ENCODE data around the gene EIF5A. TPM values are rescaled to one million over a fixed set of nuclear protein-coding genes. Genes with fewer than 3 reads are reported as not detected.
A peak's percentile ranks its signal among the peaks of the same experiment; 100 is the strongest.

The EIF5A gene
- 295 TPM for total RNA-seq
- long read RNA-seq, transcript EIF5A-202 (6 exons, 1,511 nt) = major isoform, 300 of 363 reads
- long read RNA-seq, partial matches to known transcripts = 47 of 363 reads
- long read RNA-seq, other reads (novel, unspliced or antisense) = 7 of 363 reads

DNA sequence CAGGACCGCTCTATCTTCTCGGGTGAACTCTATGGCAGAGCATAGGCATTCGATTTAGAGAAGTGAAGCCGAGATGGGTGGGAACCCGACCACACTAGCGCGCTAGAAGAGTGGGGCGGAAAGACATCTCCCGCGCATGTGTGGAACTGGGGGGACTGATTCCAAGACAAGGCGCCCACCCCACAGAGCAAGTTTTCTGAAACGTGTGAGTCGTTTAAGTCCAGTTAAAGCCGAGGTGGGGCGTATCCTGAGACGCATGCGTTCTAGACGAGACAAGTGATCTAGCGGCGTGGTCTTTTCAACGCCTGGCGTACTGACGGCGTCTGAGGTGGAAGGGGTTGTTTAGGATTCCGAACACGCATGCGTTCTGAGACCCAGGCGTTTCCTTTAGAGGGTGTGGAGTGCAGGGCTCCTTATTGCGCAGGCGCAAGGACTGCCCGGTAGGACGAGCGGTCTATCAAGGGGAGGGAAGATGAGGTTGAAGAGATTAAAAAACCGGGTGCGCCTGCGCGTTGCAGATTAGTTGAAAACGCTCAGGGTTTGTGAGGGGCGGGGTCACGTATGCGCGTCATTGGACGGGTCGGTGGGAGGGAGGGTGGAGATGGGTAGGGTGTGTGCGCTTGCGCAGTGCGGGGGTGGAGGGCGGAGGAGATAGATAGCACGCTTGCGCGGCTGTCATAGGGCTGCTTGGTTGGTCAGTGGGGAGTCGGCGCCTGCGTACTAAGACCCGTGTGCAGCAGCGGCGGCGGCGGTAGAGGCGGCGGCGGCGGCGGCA, at the start of gene EIF5A:
Gene EIF5A (plus strand): TSS at position 718 of the 775 bp plus-strand sequence. CDS start 2,008 bp downstream, outside the sequence.
- ATAC-seq (ENCODE audit: poor library complexity) (peak; percentile 93), DNase-seq (peak; percentile 100)
- intact Hi-C loops (cut with DNase I) = no loop called here

DNA sequence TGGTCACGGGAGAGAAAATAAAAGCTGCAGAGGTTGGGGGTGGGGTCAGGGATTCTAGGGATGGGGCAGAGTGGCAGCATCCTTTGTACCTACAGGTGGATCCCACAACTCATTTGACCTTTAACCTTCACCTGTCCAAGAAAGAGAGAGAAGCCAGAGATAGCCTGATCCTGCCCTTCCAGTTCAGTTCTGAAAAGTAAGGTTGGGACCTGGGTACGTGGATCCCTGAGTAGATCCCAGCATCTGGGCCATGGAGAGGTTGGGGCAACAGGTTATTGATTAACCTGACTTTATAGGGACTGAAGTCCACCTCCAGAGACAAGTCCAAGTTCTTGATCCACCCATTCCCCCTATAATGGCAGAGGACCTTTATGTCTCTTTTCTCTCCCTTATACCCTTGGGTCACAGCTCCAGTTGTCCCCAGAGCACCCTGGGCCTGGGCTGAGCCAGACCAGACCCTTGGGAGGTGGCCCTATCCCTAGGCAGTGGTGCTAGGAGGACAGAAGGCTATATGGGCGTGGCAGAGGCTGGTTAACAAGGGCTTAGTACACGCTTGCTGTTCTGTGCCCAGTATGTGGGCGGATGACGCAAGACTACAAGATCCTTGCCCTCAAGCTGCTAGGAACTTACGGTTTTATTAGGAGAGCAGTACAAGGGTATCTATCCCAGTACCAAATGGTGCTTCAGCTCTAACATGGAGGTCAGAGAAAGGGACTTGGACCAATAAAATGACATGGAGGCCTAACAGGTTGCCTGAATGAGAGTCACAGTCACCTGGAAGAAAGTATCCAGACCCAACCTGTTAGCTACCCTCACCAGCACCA, 48.5 kb upstream of the EIF5A start:
- no peak for DNase-seq
- no peak for ATAC-seq (ENCODE audit: poor library complexity)
- intact Hi-C loops (cut with DNase I) = no loop called here

DNA sequence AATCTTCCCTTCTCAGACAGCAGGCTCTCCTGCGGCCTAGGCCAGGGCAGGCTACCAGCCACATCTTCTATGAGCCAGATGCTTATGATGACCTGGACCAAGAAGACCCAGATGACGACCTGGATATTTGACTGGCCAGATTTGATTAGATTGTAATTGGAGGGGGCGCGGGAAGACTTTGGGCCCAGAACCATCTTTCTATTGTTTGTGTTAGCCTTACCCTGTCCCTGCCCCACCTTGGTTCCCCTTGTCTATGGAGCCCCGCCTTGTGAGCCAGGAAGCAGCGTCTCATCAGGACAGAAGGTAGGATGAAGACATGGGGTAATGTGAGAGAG, 47.9 kb upstream of the EIF5A start:
- intact Hi-C loops (cut with DNase I) = no loop called here
- no peak for DNase-seq
- ATAC-seq (ENCODE audit: poor library complexity) = no peak

DNA sequence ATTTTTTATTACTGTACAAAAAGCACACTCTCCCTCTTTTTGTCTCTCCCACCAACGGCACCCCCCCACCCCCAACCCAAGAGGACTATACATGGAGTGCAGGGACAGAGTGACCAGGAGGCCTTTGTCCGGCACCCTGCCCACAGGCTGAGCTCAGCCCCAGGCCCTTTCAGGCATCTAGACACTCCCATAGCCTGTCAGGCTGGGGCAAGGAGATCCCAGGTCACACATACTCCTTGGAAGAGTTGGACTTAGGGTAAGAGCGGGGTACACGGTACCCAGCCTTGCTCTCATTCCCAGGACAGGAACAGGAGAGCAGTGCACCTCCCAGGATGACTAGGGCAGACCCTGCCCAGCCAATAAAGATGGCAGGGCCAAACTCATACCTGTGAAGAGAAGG, 47.3 kb upstream of the EIF5A start:
- ATAC-seq (ENCODE audit: poor library complexity) (no peak), DNase-seq (peak; percentile 13)
- intact Hi-C loops (cut with DNase I) = no loop called here

DNA sequence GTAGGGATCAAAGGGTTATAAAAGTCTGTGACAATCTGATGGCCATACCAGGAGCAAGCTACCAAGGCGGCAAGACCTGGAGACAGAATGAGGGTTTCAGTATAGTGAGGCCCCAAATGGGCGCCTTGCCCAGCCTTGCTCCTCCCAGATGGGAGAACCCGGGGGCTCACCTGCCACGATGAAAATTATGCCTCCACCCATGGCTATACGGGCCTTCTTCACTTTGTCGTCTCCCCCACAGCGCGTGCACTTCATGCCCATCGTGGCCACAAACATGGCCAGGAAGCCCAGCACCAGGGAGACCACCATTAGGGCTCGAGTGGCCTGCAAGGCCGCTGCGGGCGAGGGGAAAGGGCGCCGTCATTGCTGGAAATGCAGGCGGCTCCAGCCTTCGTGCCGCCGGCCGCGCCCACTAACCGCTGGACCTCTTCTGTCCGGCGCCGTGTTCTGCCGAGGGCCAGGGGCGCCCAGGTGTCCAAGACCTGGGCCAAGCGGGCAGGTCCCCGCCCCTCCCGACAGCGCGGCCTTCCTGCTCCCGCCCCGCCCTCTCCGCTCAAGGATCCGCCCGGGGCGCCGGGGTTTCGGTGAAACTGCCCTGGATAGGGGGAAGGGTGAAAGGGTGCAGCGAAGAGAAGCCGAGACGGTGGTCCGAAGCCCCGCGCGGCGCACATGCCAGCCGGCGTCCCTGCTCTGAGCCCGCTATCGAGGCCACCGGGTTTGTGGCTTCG, 46.6 kb upstream of the EIF5A start:
- peak; percentile 67 for ATAC-seq (ENCODE audit: poor library complexity)
- DNase-seq = peak; percentile 36
- intact Hi-C loops (cut with DNase I) = no loop called here

DNA sequence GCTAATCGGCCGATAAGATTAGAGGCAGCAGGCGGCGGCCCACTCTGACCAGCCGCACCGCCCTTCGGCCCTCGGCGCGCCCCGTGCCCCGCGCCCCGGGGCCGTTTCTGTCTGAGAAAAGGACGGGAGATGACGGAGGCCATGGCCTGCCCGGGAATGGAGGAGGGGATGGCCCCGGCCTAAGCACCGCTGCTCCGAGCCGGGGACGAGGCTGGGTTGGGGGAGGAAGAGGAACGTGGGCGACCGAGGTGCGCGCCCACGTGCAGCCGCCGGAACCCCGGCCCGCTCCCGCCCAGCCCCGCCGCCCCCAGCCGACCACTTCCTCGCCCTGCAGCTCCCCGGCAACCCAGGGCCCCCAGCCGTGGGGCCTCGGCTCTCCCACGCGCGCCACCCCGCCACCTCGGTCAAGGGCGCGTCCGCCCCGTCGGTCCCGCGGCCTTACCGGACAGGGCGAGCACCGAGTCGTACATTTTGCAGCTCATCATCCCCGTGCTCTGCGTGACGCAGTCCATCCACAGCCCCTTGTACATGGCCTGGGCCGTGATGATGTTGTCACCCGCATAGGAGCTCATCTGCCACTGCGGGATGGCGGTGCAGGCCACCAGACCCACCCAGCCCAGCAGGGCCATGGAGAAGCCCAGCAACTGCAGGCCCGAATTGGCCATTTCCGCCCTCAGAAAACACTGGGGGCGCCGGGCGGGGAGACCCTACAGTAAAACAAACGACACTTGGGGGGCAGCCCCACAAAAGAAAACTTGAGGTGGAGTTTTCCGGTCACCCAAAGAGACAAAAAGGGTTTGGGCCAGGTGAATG, 45.8 kb upstream of the EIF5A start:
- DNase-seq (peak; percentile 31), ATAC-seq (ENCODE audit: poor library complexity) (peak; percentile 35)
- intact Hi-C loops (cut with DNase I) = no loop called here

DNA sequence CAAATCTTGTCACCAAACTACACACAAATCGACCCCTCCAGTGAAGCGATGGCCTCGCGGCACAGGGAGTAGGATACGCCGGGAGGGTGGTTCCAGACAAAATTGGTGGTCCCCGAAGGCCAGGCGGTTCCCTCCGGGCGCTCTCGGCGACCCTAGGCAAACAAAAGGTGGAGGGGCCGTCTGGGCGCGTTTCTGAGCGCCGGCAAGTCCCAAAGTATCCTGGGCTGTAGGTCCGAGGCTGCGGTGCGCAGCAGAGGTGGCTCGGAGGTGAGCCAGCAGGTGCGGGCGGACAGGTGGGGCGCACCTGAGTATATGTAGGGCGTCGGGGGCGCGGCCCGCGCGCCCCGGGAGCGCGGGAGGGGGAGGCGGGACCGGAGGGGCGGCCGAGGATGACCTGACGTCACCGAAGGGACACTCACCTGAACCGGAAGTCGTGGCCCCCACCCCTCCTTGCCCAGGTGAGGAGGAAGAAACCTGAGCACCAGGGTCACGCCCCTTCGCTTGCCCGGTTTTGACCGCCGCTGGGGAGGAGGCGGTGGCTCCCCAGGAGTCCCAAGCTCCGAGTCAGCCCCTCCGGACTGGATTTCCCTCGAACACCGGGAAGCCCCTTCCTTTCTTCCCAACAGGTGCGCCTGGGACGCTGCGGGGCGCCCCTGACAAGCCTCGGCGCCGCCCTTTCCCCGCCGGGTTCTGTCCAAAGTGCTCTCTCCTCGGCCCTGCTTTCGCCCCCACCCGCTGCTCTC, 45.1 kb upstream of the EIF5A start, which contains the start of gene CLDN7:
Gene CLDN7 (minus strand): TSS at position 287 of the 743 bp plus-strand sequence. CDS start 435 bp downstream, outside the sequence.
- peak; percentile 39 for DNase-seq
- no peak for ATAC-seq (ENCODE audit: poor library complexity)
- intact Hi-C loops (cut with DNase I) = no loop called here

DNA sequence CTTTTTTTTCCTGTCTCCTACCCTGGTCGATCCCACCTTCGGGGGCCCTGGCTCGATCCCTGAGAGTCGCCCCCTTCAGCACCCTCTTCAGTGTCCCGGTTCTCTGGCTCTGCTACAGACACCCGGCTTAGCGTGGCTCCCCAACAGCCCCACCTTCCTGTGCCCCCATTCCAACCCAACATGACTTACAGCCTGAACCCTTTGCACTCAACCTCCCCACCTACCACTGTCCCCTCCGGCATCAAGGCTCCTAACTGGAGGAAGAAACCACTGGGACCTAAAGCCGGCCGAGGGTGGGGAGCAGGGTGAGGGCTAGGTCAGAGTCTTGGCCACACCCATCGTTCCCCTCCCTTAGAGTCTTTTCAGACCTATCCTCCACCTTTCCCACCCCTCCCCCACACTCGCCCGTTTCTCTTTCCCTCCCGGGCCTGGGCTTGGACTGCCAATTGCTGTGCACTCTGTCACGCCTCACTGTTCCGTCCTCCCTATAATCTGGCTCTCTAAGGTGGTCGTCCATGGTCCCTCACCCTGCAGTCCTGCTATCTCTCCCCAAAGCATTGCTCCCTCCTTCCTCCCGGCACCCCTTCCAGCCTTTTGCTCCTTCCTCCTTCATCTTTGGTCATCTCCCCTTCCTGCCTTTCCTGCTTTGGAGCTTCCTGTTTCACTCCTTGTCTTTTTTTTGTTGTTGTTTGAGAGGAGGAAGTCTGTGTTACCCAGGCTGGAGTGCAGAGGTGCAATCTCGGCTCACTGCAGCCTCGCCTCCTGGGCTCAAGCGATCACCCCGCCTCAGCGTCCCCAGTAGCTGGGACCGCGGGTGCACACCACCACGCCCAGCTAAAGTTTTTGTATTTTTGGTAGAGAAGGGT, 44.3 kb upstream of the EIF5A start:
- DNase-seq (peak; percentile 44), ATAC-seq (ENCODE audit: poor library complexity) (peak; percentile 24)
- intact Hi-C loops (cut with DNase I) = no loop called here

DNA sequence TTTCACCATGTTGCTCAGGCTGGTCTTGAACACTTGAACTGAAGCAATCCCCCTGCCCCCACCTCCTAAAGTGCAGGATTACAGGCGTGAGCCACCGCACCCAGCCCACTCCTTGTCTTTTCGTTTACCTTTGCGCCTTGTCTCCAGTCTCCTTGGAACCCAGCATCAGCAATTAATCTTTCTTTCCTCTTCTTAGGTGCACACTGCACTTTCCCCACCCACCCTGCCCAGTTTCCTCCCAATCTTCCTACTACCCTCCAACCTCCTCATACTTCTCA, 43.7 kb upstream of the EIF5A start:
- intact Hi-C loops (cut with DNase I) = no loop called here
- no peak for ATAC-seq (ENCODE audit: poor library complexity)
- no peak for DNase-seq

DNA sequence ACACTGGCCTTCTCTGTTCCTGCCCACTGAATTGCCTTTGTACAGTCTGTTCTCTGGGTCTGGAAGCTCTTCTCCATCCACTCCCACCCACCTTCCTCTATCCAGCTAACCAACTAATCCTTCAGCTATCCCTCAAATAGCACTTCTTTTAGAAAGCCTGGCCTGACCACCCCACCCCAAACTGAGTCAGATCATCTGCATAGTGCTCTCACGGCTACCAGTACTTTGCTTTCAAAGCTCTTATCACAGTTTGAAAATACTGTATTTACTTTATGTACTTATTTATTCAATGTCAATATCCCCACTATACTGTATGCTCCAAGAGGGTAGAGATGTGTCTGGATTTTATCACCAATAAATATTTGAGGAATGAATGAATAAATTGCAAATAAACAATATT, 40.6 kb upstream of the EIF5A start:
- DNase-seq (no peak), ATAC-seq (ENCODE audit: poor library complexity) (no peak)
- intact Hi-C loops (cut with DNase I) = no loop called here

DNA sequence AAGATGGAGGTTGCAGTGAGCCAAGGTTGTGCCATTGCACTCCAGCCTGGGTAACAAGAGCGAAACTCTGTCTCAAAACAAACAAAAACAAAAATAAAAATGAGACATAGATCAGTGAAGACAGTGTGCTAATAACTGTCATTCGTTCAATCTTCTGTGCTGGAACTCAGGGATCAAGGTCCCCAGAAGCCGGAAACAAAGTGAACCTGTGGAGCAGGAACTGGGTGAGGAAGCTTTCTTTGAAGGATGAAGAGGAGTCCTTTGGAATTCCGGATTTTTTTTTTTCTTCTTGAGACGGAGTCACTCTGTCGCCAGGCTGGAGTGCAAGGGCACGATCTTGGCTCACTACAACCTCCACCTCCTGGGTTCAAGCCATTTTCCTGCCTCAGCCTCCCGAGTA, 28.0 kb upstream of the EIF5A start:
- intact Hi-C loops (cut with DNase I) = no loop called here
- DNase-seq = no peak
- no peak for ATAC-seq (ENCODE audit: poor library complexity)

DNA sequence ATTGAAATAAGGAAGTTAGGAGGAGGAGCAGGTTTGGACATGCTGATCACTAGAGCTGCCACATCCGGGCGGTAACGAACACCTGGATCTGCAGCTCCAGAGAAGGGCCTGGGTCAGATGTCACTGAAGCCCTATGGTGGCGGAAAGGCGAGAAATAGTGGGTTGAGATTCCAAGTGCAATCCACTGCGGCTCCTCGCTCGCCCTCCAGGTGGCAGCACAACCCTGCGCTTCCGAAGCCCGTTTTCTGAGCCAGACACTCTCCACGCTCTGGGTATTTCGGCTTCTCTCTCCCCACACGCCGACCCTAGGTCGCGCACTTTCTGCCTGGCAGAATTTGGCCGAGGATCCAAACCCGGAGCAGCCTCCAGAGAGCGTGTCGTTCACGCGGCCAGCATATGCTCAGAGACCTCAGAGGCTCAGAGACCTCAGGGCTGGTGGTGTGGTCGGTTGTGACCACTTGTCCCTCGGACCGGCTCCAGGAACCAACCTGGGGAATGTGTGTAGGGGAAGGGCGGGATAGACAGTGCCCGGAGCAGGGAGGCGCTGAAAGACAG, 26.8 kb upstream of the EIF5A start:
- ATAC-seq (ENCODE audit: poor library complexity) = peak; percentile 67
- peak; percentile 90 for DNase-seq
- intact Hi-C loops (cut with DNase I) = loop anchor here (1.0 to 2.0 kb wide), 2 partner anchors 16 to 68 kb away; no protein-coding TSS in a partner anchor

DNA sequence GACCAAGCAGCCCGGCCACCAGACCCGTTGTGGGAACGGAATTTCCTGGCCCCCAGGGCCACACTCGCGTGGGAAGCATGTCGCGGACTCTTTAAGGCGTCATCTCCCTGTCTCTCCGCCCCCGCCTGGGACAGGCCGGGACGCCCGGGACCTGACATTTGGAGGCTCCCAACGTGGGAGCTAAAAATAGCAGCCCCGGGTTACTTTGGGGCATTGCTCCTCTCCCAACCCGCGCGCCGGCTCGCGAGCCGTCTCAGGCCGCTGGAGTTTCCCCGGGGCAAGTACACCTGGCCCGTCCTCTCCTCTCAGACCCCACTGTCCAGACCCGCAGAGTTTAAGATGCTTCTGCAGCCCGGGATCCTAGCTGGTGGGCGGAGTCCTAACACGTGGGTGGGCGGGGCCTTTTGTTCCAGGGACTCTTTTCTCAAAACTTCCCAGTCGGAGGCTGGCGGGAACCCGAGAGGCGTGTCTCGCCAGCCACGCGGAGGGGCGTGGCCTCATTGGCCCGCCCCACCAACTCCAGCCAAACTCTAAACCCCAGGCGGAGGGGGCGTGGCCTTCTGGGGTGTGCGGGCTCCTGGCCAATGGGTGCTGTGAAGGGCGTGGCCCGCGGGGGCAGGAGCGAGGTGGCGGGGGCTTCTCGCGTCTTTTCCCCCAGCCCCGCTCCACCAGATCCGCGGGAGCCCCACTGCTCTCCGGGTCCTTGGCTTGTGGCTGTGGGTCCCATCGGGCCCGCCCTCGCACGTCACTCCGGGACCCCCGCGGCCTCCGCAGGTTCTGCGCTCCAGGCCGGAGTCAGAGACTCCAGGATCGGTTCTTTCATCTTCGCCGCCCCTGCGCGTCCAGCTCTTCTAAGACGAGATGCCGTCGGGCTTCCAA, 26.1 kb upstream of the EIF5A start, which contains the start of gene SLC2A4:
Gene SLC2A4 (plus strand): TSS at position 645 of the 879 bp plus-strand sequence. CDS start 217 bp downstream, at position 862.
- intact Hi-C loops (cut with DNase I) = loop anchor here (1.0 to 2.0 kb wide), 2 partner anchors 15 to 67 kb away; no protein-coding TSS in a partner anchor
- peak; percentile 85 for ATAC-seq (ENCODE audit: poor library complexity)
- peak; percentile 97 for DNase-seq

DNA sequence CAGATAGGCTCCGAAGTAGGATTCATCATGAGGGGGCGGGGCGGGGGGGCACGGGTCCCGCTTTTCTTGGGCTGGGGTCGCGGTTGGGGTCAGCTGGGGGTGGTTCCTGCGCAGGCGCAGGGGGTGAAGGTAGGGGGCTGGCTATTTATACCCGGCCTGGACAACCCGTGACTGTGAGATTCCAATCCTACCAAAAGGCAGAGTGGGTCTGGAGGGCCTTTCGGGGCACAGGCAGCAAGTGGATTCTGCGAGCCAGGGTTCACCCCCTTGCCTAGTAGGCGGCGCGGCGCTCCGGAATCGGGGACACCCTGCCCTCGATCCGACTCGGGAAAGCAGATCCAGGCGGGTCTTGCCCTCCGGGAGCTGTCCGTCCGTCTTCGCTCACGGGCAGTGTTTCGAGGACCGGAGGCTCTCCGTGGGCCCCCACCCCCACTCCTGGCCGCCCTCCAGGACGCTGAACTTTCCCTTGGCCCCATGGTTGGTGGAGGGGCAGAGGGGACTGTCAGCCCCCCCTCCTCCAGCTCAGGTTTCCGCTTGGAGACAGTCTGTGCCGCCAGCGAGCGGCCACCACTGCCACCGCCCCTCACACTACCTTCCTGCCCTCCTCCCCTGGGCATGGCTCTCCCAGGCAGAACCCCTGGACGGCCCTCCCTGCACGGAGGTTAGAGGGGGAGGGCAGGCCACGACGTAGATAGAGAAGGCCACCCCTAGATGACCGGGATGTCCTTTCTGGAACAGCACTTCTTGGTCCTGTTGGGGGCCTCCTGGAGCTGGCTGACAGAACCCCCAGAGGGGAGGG, 25.3 kb upstream of the EIF5A start:
- ATAC-seq (ENCODE audit: poor library complexity) (peak; percentile 49), DNase-seq (peak; percentile 86)
- intact Hi-C loops (cut with DNase I) = loop anchor here (1.0 to 2.0 kb wide), 2 partner anchors 14 to 67 kb away; no protein-coding TSS in a partner anchor
